Midbrain (tissue), 1 donor: ENCODE measurements around the gene AURKAIP1.

Experiments used
- DNase-seq: peaks from one replicate; lab custom pipeline; 2025; lab: John Stamatoyannopoulos, UW

AURKAIP1 gene

DNA sequence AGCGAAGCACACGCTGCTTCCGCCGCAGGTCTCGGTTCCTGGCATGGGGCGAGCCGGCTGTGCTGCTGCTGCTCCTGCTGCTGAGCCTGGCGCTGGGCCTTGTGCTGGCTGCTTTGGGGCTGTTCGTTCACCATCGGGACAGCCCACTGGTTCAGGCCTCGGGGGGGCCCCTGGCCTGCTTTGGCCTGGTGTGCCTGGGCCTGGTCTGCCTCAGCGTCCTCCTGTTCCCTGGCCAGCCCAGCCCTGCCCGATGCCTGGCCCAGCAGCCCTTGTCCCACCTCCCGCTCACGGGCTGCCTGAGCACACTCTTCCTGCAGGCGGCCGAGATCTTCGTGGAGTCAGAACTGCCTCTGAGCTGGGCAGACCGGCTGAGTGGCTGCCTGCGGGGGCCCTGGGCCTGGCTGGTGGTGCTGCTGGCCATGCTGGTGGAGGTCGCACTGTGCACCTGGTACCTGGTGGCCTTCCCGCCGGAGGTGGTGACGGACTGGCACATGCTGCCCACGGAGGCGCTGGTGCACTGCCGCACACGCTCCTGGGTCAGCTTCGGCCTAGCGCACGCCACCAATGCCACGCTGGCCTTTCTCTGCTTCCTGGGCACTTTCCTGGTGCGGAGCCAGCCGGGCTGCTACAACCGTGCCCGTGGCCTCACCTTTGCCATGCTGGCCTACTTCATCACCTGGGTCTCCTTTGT, 41.3 kb downstream of the AURKAIP1 start:
- DNase-seq = no peak

DNA sequence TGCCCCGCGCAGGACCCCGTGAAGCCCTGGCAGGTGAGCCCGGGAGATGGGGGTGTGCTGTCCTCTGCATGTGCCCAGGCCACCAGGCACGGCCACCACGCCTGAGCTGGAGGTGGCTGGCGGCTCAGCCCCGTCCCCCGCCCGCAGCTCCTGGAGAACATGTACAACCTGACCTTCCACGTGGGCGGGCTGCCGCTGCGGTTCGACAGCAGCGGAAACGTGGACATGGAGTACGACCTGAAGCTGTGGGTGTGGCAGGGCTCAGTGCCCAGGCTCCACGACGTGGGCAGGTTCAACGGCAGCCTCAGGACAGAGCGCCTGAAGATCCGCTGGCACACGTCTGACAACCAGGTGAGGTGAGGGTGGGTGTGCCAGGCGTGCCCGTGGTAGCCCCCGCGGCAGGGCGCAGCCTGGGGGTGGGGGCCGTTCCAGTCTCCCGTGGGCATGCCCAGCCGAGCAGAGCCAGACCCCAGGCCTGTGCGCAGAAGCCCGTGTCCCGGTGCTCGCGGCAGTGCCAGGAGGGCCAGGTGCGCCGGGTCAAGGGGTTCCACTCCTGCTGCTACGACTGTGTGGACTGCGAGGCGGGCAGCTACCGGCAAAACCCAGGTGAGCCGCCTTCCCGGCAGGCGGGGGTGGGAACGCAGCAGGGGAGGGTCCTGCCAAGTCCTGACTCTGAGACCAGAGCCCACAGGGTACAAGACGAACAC, 42.1 kb downstream of the AURKAIP1 start:
- no peak for DNase-seq

GRCh38 chr1:1332031-1332755, 42.8 kb downstream of the AURKAIP1 start:
- no peak for DNase-seq

DNA sequence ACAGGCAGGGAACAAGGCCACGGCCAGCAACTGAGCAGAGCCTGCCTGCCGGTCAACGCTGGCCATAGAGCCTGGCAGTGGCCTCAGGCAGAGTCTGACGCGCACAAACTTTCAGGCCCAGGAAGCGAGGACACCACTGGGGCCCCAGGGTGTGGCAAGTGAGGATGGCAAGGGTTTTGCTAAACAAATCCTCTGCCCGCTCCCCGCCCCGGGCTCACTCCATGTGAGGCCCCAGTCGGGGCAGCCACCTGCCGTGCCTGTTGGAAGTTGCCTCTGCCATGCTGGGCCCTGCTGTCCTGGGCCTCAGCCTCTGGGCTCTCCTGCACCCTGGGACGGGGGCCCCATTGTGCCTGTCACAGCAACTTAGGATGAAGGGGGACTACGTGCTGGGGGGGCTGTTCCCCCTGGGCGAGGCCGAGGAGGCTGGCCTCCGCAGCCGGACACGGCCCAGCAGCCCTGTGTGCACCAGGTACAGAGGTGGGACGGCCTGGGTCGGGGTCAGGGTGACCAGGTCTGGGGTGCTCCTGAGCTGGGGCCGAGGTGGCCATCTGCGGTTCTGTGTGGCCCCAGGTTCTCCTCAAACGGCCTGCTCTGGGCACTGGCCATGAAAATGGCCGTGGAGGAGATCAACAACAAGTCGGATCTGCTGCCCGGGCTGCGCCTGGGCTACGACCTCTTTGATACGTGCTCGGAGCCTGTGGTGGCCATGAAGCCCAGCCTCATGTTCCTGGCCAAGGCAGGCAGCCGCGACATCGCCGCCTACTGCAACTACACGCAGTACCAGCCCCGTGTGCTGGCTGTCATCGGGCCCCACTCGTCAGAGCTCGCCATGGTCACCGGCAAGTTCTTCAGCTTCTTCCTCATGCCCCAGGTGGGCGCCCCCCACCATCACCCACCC, 43.7 kb downstream of the AURKAIP1 start, which contains the start of gene TAS1R3:
Gene TAS1R3 (plus strand): TSS at position 213 of the 898 bp plus-strand sequence. CDS start 66 bp downstream, at position 279.
- DNase-seq = no peak

DNA sequence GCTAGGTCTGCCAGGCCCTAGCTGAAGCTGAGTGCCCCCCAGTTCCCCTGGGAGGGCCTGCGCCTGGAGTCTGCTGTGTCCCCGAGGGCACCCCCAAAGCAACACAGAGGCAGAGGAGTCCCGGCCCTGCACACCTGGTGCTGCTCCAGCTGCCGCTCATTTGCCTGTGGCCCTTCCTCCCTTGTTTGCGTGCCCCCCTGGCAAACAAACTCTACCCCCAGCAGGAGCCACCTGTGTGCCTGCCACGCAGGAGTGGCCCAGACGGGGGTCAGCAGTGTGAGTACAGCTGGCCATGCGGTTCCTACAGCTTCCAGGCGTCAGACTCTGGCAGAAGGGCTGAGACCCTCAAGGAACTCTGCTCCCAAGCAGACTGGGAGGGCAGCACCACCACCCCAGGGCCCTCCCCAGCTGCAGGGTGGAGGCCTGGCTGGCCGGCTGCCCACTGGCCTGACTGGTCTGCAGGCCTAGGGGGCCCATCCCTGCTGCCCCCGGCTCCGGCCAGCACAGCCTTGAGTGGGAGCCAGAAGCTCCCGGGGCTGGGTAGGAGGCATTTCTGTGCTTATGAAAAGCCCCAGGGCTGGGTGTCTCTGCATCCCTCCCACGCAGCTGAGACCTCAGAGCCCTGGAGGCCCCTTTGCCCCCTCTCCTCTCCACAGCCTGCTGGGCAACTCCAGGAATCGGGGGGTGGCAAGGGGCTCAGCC, 44.5 kb downstream of the AURKAIP1 start:
- DNase-seq = no peak

GRCh38 chr1:1329304-1330210, 45.5 kb downstream of the AURKAIP1 start:
- DNase-seq = no peak

GRCh38 chr1:1328254-1328653, 46.8 kb downstream of the AURKAIP1 start:
- DNase-seq = no peak

DNA sequence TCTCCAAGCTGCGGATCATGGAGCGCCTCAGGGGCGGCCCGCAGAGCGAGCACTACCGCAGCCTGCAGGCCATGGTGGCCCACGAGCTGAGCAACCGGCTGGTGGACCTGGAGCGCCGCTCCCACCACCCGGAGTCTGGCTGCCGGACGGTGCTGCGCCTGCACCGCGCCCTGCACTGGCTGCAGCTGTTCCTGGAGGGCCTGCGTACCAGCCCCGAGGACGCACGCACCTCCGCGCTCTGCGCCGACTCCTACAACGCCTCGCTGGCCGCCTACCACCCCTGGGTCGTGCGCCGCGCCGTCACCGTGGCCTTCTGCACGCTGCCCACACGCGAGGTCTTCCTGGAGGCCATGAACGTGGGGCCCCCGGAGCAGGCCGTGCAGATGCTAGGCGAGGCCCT, 47.7 kb downstream of the AURKAIP1 start:
- DNase-seq = no peak

DNA sequence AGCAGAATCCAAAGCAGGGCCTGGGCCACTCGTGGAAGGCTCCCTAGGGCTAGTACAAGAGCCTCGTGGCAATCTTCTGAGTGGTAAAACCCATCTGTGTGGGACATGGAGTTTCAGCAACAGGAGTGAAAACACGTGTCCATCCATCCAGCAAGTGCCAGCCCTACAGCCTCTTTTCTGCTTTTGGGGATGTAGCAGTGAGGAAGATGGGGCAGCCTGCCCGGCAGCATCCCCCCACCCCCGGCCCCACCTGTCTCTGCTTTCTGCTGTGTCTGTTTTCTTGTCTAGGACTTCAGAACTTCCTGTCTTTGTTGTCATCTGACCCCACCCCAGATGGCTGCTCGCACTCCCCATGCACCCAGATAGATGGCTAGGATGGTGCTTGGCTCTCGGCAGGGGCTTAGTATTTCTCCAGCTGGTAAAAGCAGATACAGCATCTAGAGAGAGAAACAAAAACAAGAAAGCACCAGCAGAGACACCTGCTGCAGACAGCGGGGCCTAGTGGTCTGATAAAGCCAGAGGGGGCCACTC, 48.9 kb downstream of the AURKAIP1 start:
- no peak for DNase-seq

GRCh38 chr1:1325288-1326074, 49.5 kb downstream of the AURKAIP1 start:
- DNase-seq = no peak

GRCh38 chr1:1324524-1325287, 50.3 kb downstream of the AURKAIP1 start, which contains the start of the genes CPTP and INTS11:
TSS of gene CPTP (plus strand) at chr1:1324802. CDS start at chr1:1326911, 2,109 bp downstream.
TSS of gene INTS11 (minus strand) at chr1:1324660. CDS start at chr1:1324608, 52 bp downstream.
- peak; percentile 90 for DNase-seq

- DNase-seq = no peak
Measured at GRCh38 chr1:1324084-1324523, 50.9 kb downstream of the AURKAIP1 start.
